ENCODE measurements around the gene CCM2. TPM values are rescaled to one million over a fixed set of nuclear protein-coding genes. Genes with fewer than 3 reads are reported as not detected.
"Not testable (repeated sequence)": the region's sequence is repeated elsewhere in the genome, so short reads cannot be mapped to it uniquely, and the experiment has no call there.

CCM2 gene
- total RNA-seq, 1 donor from 2014 or later = 33.7 TPM

- DNase-seq = not testable (repeated sequence)
Measured at GRCh38 chr7:45034710-45035109, 34.7 kb downstream of the CCM2 start.

GRCh38 chr7:45035371-45035770 is 35.4 kb downstream of the CCM2 start:
- no peak for DNase-seq

- peak; percentile 18 for DNase-seq
Measured at GRCh38 chr7:45035893-45036292, 35.9 kb downstream of the CCM2 start.

GRCh38 chr7:45036317-45036716 is 36.3 kb downstream of the CCM2 start:
- DNase-seq = no peak

- DNase-seq = no peak
Measured at GRCh38 chr7:45036796-45037195, 36.8 kb downstream of the CCM2 start.

GRCh38 chr7:45037876-45038275 is 37.9 kb downstream of the CCM2 start:
- no peak for DNase-seq

GRCh38 chr7:45039106-45039505 is 39.1 kb downstream of the CCM2 start:
- DNase-seq = no peak

GRCh38 chr7:45044338-45044737 is 44.3 kb downstream of the CCM2 start:
- no peak for DNase-seq

GRCh38 chr7:45048748-45049147 is 48.7 kb downstream of the CCM2 start:
- no peak for DNase-seq

- no peak for DNase-seq
Measured at GRCh38 chr7:45050198-45050597, 50.2 kb downstream of the CCM2 start.

GRCh38 chr7:45052011-45052410 is 52.0 kb downstream of the CCM2 start:
- peak; percentile 74 for DNase-seq

- no peak for DNase-seq
Measured at GRCh38 chr7:45053401-45053800, 53.4 kb downstream of the CCM2 start.

- no peak for DNase-seq
Measured at GRCh38 chr7:45053941-45054340, 53.9 kb downstream of the CCM2 start.

GRCh38 chr7:45054442-45054841 is 54.4 kb downstream of the CCM2 start:
- no peak for DNase-seq

- DNase-seq = no peak
Measured at GRCh38 chr7:45055016-45055415, 55.0 kb downstream of the CCM2 start.

GRCh38 chr7:45055594-45056219 is 55.7 kb downstream of the CCM2 start:
- no peak for DNase-seq

GRCh38 chr7:45057878-45058277 is 57.9 kb downstream of the CCM2 start:
- DNase-seq = no peak

GRCh38 chr7:45060295-45060694 is 60.3 kb downstream of the CCM2 start:
- DNase-seq = no peak

- no peak for DNase-seq
Measured at GRCh38 chr7:45061352-45061751, 61.4 kb downstream of the CCM2 start.

GRCh38 chr7:45061806-45062425 is 61.9 kb downstream of the CCM2 start:
- no peak for DNase-seq

GRCh38 chr7:45064047-45064725 is 64.2 kb downstream of the CCM2 start:
- no peak for DNase-seq

GRCh38 chr7:45065031-45065995 is 65.3 kb downstream of the CCM2 start:
- no peak for DNase-seq

- DNase-seq = no peak
Measured at GRCh38 chr7:45066409-45066808, 66.4 kb downstream of the CCM2 start.
